ENCODE results near the gene C10orf71.

The C10orf71 gene

DNA sequence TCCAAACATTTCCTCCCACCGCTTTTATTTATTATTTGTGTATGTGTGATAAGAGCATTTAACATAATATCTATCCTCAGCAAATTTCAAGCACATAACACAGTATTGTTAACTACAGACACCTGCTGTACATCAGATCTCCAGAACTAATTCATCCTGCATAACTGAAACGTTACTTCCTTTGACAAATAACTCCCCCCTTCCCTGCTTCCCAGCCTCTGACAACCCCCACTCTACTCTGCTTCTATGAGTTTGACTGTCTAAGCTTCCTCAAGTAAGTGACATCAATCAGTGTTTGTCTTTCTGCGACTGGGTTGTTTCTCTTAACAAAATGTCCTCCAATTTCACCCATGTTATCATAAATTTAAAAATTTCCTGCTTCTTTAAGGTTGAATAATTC is 22.1 kb downstream of the C10orf71 start:
- no peak overlapping the region for H3K4me3 ChIP-seq (ENCODE audit: low read length)
- no peak for DNase-seq (ENCODE audit: low read depth)
- TF ChIP-seq, protein P1, sequence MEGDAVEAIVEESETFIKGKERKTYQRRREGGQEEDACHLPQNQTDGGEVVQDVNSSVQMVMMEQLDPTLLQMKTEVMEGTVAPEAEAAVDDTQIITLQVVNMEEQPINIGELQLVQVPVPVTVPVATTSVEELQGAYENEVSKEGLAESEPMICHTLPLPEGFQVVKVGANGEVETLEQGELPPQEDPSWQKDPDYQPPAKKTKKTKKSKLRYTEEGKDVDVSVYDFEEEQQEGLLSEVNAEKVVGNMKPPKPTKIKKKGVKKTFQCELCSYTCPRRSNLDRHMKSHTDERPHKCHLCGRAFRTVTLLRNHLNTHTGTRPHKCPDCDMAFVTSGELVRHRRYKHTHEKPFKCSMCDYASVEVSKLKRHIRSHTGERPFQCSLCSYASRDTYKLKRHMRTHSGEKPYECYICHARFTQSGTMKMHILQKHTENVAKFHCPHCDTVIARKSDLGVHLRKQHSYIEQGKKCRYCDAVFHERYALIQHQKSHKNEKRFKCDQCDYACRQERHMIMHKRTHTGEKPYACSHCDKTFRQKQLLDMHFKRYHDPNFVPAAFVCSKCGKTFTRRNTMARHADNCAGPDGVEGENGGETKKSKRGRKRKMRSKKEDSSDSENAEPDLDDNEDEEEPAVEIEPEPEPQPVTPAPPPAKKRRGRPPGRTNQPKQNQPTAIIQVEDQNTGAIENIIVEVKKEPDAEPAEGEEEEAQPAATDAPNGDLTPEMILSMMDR (conservative IDR thresholded peaks at IDR 0.05; ENCODE audit: low read length): no peak

DNA sequence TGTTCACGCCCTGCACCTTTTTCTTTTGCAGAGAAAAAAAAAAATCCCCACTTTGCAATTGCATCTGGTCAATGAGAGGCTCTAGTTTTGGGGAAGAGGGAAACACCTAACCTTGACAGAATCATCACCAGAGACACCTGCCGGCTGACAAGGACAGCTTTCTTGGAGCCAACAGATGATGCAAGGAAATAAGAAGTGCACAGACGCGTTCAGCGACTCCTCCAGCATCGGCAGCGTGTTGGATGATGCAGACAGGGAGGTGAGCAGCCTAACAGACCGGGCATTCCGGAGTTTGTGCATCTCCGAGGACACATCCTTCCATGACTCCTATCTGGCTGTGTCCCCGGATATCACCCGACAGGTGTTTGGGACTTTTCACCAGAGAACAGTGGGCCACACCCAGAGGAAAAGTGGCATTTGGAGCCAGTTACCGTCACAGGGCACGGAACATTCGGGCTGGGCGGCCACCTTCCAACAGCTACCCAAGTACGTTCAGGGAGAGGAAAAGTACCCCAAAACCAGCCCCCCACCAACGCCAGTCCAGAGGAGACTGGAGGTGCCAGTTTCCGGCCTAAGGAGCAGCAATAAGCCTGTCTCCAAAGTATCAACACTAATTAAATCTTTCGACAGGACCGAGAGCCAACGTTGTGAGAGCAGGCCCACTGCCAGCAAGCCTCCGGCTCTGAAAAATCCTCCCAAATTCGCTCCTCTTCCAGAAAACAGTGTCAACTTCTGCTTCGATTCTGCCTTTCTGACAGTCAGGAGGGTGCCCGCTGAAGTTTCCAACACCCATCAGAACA is 23.6 kb downstream of the C10orf71 start:
- TF ChIP-seq, protein P1 (conservative IDR thresholded peaks at IDR 0.05; ENCODE audit: low read length): no peak

GRCh38 chr10:49323171-49323895 is 24.4 kb downstream of the C10orf71 start:
- TF ChIP-seq, protein P1 (conservative IDR thresholded peaks at IDR 0.05; ENCODE audit: low read length): no peak
- no peak overlapping the region for H3K4me3 ChIP-seq (ENCODE audit: low read length)
- DNase-seq (ENCODE audit: low read depth): no peak

More for the DNA sequence above, 23.6 kb downstream of the C10orf71 start:
- no peak for DNase-seq (ENCODE audit: low read depth)
- no peak overlapping the region for H3K4me3 ChIP-seq (ENCODE audit: low read length)

DNA sequence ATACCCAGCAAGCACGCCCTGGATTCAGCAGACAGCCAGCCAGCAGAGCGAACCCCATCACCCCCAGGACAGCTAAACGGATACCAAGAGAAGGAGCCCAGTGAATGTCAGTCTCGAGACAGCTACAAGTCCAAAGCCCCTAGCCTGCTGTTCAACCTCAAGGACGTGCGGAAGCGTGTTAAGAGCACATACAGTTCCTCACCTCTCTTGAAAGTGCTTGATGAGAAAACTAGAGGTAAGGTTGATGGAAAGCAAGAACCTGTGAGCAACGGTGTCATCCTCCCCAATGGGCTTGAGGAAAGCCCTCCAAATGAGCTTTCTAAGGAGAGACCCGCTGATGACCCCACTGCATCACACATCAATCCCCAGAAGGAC is 24.9 kb downstream of the C10orf71 start:
- TF ChIP-seq, protein P1 (conservative IDR thresholded peaks at IDR 0.05; ENCODE audit: low read length): no peak
- DNase-seq (ENCODE audit: low read depth): no peak
- no peak overlapping the region for H3K4me3 ChIP-seq (ENCODE audit: low read length)

DNA sequence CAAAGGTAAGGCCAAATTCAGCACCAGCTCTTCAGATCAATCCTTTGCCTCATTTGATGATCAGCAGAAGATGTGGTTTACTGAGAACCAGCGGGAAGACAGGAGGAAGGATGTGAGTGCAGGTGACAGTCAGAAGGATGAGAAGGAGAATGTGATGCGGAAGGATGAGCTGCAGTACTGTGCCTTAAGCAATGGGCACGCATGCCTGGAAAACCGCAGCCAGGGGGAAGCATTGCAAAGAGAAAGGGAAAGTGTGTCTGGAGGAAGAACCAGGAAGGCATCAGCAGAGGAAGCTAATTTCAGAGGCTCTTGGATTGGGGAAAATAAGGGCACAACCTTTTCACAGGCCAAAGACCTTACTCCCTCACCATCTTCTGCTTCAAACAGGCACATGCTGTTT is 25.7 kb downstream of the C10orf71 start:
- no peak overlapping the region for H3K4me3 ChIP-seq (ENCODE audit: low read length)
- TF ChIP-seq, protein P1 (conservative IDR thresholded peaks at IDR 0.05; ENCODE audit: low read length): no peak
- DNase-seq (ENCODE audit: low read depth): no peak

GRCh38 chr10:49325131-49325915 is 26.4 kb downstream of the C10orf71 start:
- no peak overlapping the region for H3K4me3 ChIP-seq (ENCODE audit: low read length)
- no peak for DNase-seq (ENCODE audit: low read depth)
- TF ChIP-seq, protein P1 (conservative IDR thresholded peaks at IDR 0.05; ENCODE audit: low read length): no peak

Data from AG10803 (cell line).